Activated B cell treated with CpG ODN at 0.5 μM for 24 hours (primary cell): ENCODE results near the gene IL21. TPM values are rescaled to one million over a fixed set of nuclear protein-coding genes. Genes with fewer than 3 reads are reported as not detected.

ENCODE experiments used
- ATAC-seq: fragments of 200-7000 bp; cut with Tn5 transposase; one replicate; pipeline ENCODE4 v1.10.0; 2021; ENCODE audit warnings: low read depth, mild to moderate bottlenecking, moderate library complexity
- CTCF ChIA-PET: fragments of 350-600 bp; sonication (Branson Sonifier 250); formaldehyde crosslinking; loops from one replicate; lab custom pipeline; 2021; ENCODE audit warnings: antibody characterized with exemption; lab: Charles Lee
- POLR2A ChIA-PET: fragments of 350-600 bp; sonication (Branson Sonifier 250); formaldehyde crosslinking; loops from one replicate; lab custom pipeline; 2021; ENCODE audit warnings: antibody characterized with exemption; lab: Charles Lee
- DNase-seq: peaks from one replicate; pipeline ENCODE4 v3.0.0; 2022
- H3K27ac Mint-ChIP-seq: one replicate; pipeline ENCODE4 v1.8.0; 2020; ENCODE audit warnings: mixed read lengths
- H3K27me3 Mint-ChIP-seq: one replicate; pipeline ENCODE4 v1.8.0; 2021; ENCODE audit warnings: mixed read lengths
- H3K36me3 Mint-ChIP-seq: one replicate; pipeline ENCODE4 v1.8.0; 2021; ENCODE audit warnings: low read depth, mixed read lengths
- H3K4me1 Mint-ChIP-seq: one replicate; pipeline ENCODE4 v1.8.0; 2021; ENCODE audit warnings: mixed read lengths
- H3K4me3 Mint-ChIP-seq: one replicate; pipeline ENCODE4 v1.8.0; 2020; ENCODE audit warnings: mild to moderate bottlenecking, mixed read lengths
- H3K9me3 Mint-ChIP-seq: one replicate; pipeline ENCODE4 v1.8.0; 2020; ENCODE audit warnings: mixed read lengths
- CTCF ChIP-seq: fragments of 200-600 bp; IDR thresholded peaks from one replicate; pipeline ENCODE4 v1.8.0; 2022; ENCODE audit warnings: antibody characterized with exemption, mild to moderate bottlenecking
- intact Hi-C: fragments of 100-400 bp; cut with micrococcal nuclease; formaldehyde crosslinking; loops from one replicate; pipeline ENCODE4 v1.15.1; 2024
- total RNA-seq: library from RNA; stranded (reverse); gene quantifications from 2 replicates; pipeline ENCODE4 v1.2.3, GENCODE V29; 2022

IL21 gene
- total RNA-seq, 1 donor from 2014 or later, result not detected

- CTCF ChIA-PET, result no interaction called here
- Mint-ChIP-seq H3K4me1 (peaks cover 2% of the 10 kb centered on the region), H3K27me3 (peaks cover 3% of the 10 kb centered on the region), H3K9me3 (no peaks in the 10 kb centered on the region), H3K4me3 (no peak overlapping the region), H3K36me3 (no peaks in the 10 kb centered on the region), H3K27ac (no peak overlapping the region)
- intact Hi-C loops, result no loop called here
- DNase-seq (no peak), ATAC-seq (no peak)
- TF ChIP-seq CTCF, result no peak
- POLR2A ChIA-PET, result no interaction called here
These were observed 36.3 kb downstream of the IL21 start for GRCh38 chr4:122584519-122584918.

- Mint-ChIP-seq H3K9me3 (no peaks in the 10 kb centered on the region), H3K4me1 (peaks cover under 1% of the 10 kb centered on the region), H3K4me3 (no peak overlapping the region), H3K27ac (no peak overlapping the region), H3K36me3 (no peaks in the 10 kb centered on the region), H3K27me3 (peaks cover 5% of the 10 kb centered on the region)
- TF ChIP-seq CTCF, result no peak
- ChIA-PET CTCF (no interaction called here), POLR2A (no interaction called here)
- ATAC-seq (no peak), DNase-seq (no peak)
- intact Hi-C loops, result no loop called here
These were observed 37.0 kb downstream of the IL21 start for GRCh38 chr4:122583906-122584305.

GRCh38 chr4:122577808-122578781, 42.8 kb downstream of the IL21 start:
- CTCF ChIA-PET, result interaction anchor here (0.6 to 4.3 kb wide), 8 partner anchors 8 to 677 kb away, joined by 3 to 40 read pairs (median 3); no protein-coding TSS in a partner anchor
- intact Hi-C loops, result loop anchor here (2.0 to 10.0 kb wide), 3 partner anchors 267 to 627 kb away; no protein-coding TSS in a partner anchor
- Mint-ChIP-seq H3K4me1 (no peaks in the 10 kb centered on the region), H3K27me3 (peaks cover 7% of the 10 kb centered on the region), H3K36me3 (no peaks in the 10 kb centered on the region), H3K27ac (no peak overlapping the region), H3K9me3 (no peaks in the 10 kb centered on the region), H3K4me3 (no peak overlapping the region)
- DNase-seq (no peak), ATAC-seq (peak; percentile 54)
- TF ChIP-seq CTCF, result peak; percentile 68
- POLR2A ChIA-PET, result no interaction called here

- Mint-ChIP-seq H3K4me1 (no peaks in the 10 kb centered on the region), H3K4me3 (no peak overlapping the region), H3K9me3 (no peaks in the 10 kb centered on the region), H3K36me3 (no peaks in the 10 kb centered on the region), H3K27ac (no peak overlapping the region), H3K27me3 (peaks cover 7% of the 10 kb centered on the region)
- ChIA-PET CTCF (interaction anchor here (0.7 to 4.3 kb wide), 5 partner anchors 8 to 676 kb away, joined by 3 to 40 read pairs (median 3); no protein-coding TSS in a partner anchor), POLR2A (no interaction called here)
- no peak for DNase-seq
- no peak for ATAC-seq
- intact Hi-C loops, result loop anchor here (2.0 to 10.0 kb wide), 3 partner anchors 266 to 626 kb away; no protein-coding TSS in a partner anchor
- no peak for TF ChIP-seq CTCF
These were observed 43.7 kb downstream of the IL21 start for GRCh38 chr4:122577189-122577553.
